B cell (primary cell): ENCODE measurements around the gene TBC1D22A. TPM values are rescaled to one million over a fixed set of nuclear protein-coding genes. Genes with fewer than 3 reads are reported as not detected.

ENCODE experiments used
- ATAC-seq: fragments of 200-7000 bp; cut with Tn5 transposase; one replicate; pipeline ENCODE4 v1.10.0; 2021; ENCODE audit warnings: low read depth, mild to moderate bottlenecking, moderate number of reproducible peaks, moderate library complexity
- CTCF ChIA-PET: fragments of 350-600 bp; sonication (Branson Sonifier 250); formaldehyde crosslinking; loops from one replicate; lab custom pipeline; 2021; ENCODE audit warnings: antibody characterized with exemption, inconsistent platforms; lab: Charles Lee
- POLR2A ChIA-PET: fragments of 350-600 bp; sonication (Branson Sonifier 250); formaldehyde crosslinking; loops from one replicate; lab custom pipeline; 2021; ENCODE audit warnings: antibody characterized with exemption; lab: Charles Lee
- DNase-seq: peaks from one replicate; pipeline ENCODE4 v3.0.0; 2013
- H2AFZ ChIP-seq: 2 replicates; pipeline ENCODE4 v1.6.1; 2012; ENCODE audit warnings: mild to moderate bottlenecking, low read depth, low read length; ENCODE audit not compliant: insufficient read depth, poor library complexity, severe bottlenecking
- H3K27ac ChIP-seq, 2 donors: 1 replicate in 1 of 2; 2 replicates in 1 of 2; pipeline ENCODE4 v1.5.1; 2012 to 2013; ENCODE audit warnings: low read length in 2 of 2, mild to moderate bottlenecking in 2 of 2, moderate library complexity in 1 of 2
- H3K27me3 ChIP-seq, 4 experiments: fragments of 200-600 bp in 1 of 4; sonication (generic) in 1 of 4; replicated peaks in 1 of 4; 1 replicate in 2 of 4; 2 replicates in 2 of 4; pipeline versions ENCODE4 v1.6.1 to v1.7.0; 2013 to 2016; ENCODE audit warnings: low read length in 3 of 4, mild to moderate bottlenecking in 2 of 4, mixed read lengths in 1 of 4, moderate library complexity in 1 of 4; ENCODE audit not compliant: insufficient read depth in 4 of 4, control insufficient read depth in 3 of 4; ENCODE audit errors: control extremely low read depth in 1 of 4
- H3K36me3 ChIP-seq, 2 experiments: replicated peaks in 1 of 2; 1 replicate in 1 of 2; 2 replicates in 1 of 2; pipeline versions ENCODE4 v1.6.1 to v1.7.1; 2013; ENCODE audit warnings: low read length in 1 of 2; ENCODE audit not compliant: insufficient read depth in 2 of 2, control insufficient read depth in 1 of 2; ENCODE audit errors: control extremely low read depth in 1 of 2, extremely low read depth in 1 of 2
- H3K4me1 ChIP-seq, 2 donors: fragments of 200-600 bp in 1 of 2; sonication (generic) in 1 of 2; 1 replicate in 1 of 2; 2 replicates in 1 of 2; pipeline versions ENCODE4 v1.5.1 to v1.6.1; 2013 to 2017; ENCODE audit warnings: low read length in 2 of 2; ENCODE audit not compliant: control insufficient read depth in 2 of 2, insufficient read depth in 2 of 2
- H3K4me2 ChIP-seq: replicated peaks from 2 replicates; pipeline ENCODE3; 2012; ENCODE audit warnings: mild to moderate bottlenecking, low read depth, low read length; ENCODE audit not compliant: poor library complexity, severe bottlenecking
- H3K4me3 ChIP-seq, 5 experiments: fragments of 200-600 bp in 1 of 5; sonication (generic) in 1 of 5; 1 replicate in 3 of 5; 2 replicates in 2 of 5; pipeline versions ENCODE4 v1.5.1 to v1.7.0; 2011 to 2016; ENCODE audit warnings: low read length in 4 of 5, mild to moderate bottlenecking in 4 of 5, low read depth in 2 of 5, control low read depth in 1 of 5, moderate library complexity in 1 of 5; ENCODE audit not compliant: insufficient read depth in 1 of 5; ENCODE audit errors: control extremely low read depth in 1 of 5, extremely low read depth in 1 of 5
- H3K79me2 ChIP-seq: fragments of 200-600 bp; sonication (generic); one replicate; pipeline ENCODE4 v1.6.0; 2016; ENCODE audit warnings: low read length; ENCODE audit not compliant: control insufficient read depth, insufficient read depth
- H3K9ac ChIP-seq: fragments of 200-600 bp; sonication (generic); 2 replicates; pipeline ENCODE4 v1.6.1; 2017; ENCODE audit warnings: mild to moderate bottlenecking, low read length, moderate library complexity
- H3K9me3 ChIP-seq, 3 donors: one replicate each; pipeline versions ENCODE4 v1.6.1 to v1.7.1; 2013; ENCODE audit warnings: low read length in 2 of 3; ENCODE audit not compliant: control insufficient read depth in 2 of 3, insufficient read depth in 1 of 3; ENCODE audit errors: control extremely low read depth in 1 of 3
- H4K20me1 ChIP-seq: 2 replicates; pipeline ENCODE4 v1.6.0; 2012; ENCODE audit warnings: mild to moderate bottlenecking, low read length; ENCODE audit not compliant: insufficient read depth, control insufficient read depth, poor library complexity, severe bottlenecking
- H3K27ac Mint-ChIP-seq: one replicate; pipeline ENCODE4 v1.8.0; 2021; ENCODE audit warnings: mixed read lengths
- H3K27me3 Mint-ChIP-seq: one replicate; pipeline ENCODE4 v1.8.0; 2021; ENCODE audit warnings: mixed read lengths
- H3K4me1 Mint-ChIP-seq: one replicate; pipeline ENCODE4 v1.8.0; 2021; ENCODE audit warnings: mixed read lengths
- H3K4me3 Mint-ChIP-seq: one replicate; pipeline ENCODE4 v1.8.0; 2021; ENCODE audit warnings: mixed read lengths
- H3K9me3 Mint-ChIP-seq: one replicate; pipeline ENCODE4 v1.8.0; 2022; ENCODE audit warnings: mixed read lengths; ENCODE audit not compliant: insufficient read depth
- CTCF ChIP-seq: fragments of 200-600 bp; IDR thresholded peaks from one replicate; pipeline ENCODE4 v1.8.0; 2022; ENCODE audit warnings: antibody characterized with exemption, mild to moderate bottlenecking
- EZH2 ChIP-seq: IDR thresholded peaks from 2 replicates; pipeline ENCODE4 v1.6.1; 2012; ENCODE audit warnings: borderline replicate concordance, low read depth, mild to moderate bottlenecking, moderate library complexity, low read length; ENCODE audit not compliant: insufficient read depth, poor library complexity, severe bottlenecking
- WGBS: methylation state at CpG from one replicate; pipeline ENCODE4 v1.1.5; 2013; ENCODE audit warnings: missing lambda C conversion rate; ENCODE audit not compliant: insufficient coverage; 5-methylcytosine and 5-hydroxymethylcytosine counted together
- intact Hi-C: fragments of 100-400 bp; cut with micrococcal nuclease; formaldehyde crosslinking; loops from one replicate; pipeline ENCODE4 v1.10.0; 2022
- polyA plus RNA-seq: library from polyadenylated mRNA; depleted of rRNA; stranded (reverse); fragments of >200 nt; gene quantifications from 2 replicates; pipeline ENCODE4 v1.2.3, GENCODE V29; 2012
- total RNA-seq, 2 donors: library from RNA; stranded (reverse); fragments of 120-200 nt in 1 of 2; gene quantifications; 1 replicate in 1 of 2; 2 replicates in 1 of 2; pipeline versions ENCODE4 v1.2.3 to v1.2.4, GENCODE V29; 2013 to 2022

TBC1D22A gene
- total and polyA plus RNA-seq, 2 donors (not counting 1 experiment from before 2014, with no cell fraction given): 73.8 to 128 TPM

DNA sequence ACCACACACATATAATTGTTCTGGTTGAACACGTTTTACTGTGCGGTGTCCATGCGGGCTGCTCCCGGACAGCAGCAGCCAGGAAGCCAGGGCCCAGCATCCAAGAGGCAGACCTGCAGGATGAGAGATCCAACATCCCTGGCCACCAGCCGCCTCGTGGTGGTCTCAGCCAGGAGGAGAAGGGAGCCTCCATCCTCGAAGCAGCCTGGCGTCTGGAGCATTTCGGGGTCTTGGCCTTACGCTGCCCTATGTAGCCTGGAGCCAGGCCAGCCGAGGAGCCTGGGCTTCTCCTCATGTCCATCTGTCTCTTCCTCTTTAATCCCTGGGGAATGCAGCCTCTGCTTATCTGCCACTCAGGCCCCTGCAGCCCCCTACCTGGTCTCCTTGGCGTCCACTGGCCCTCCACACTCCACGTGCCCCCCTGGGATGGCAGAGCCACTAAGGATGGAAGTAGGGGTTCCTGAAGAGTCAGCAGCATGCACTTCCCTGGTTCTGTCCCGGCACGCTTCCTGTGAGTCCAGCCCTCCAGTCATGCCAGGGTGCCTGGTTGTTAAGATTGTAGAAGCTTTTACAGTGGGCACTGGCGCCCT is 253.2 kb downstream of the TBC1D22A start:
- no peak overlapping the region for H3K27ac Mint-ChIP-seq
- Histone ChIP-seq H3K9ac (no peak overlapping the region), H3K36me3 (peaks cover 0 to 63% of the 10 kb centered on the region in 2 experiments), H3K4me3 (no peak overlapping the region), H3K9me3 (peaks cover 0 to 29% (median 9%) of the 10 kb centered on the region in 3 donors), H3K27ac (no peak overlapping the region), H2AFZ (no peak overlapping the region), H3K4me2 (no peak overlapping the region), H3K27me3 (no peaks in the 10 kb centered on the region), H3K4me1 (no peaks in the 10 kb centered on the region), H4K20me1 (peaks cover 100% of the 10 kb centered on the region), H3K79me2 (peaks cover 97% of the 10 kb centered on the region)
- POLR2A ChIA-PET: no interaction called here
- H3K9me3 Mint-ChIP-seq: peaks cover 2% of the 10 kb centered on the region
- no peak overlapping the region for H3K4me3 Mint-ChIP-seq
- intact Hi-C loops: no loop called here
- CTCF ChIA-PET: no interaction called here
- DNase-seq: no peak
- TF ChIP-seq EZH2 (no peak), CTCF (no peak)
- no peak for ATAC-seq
- WGBS: 98% methylated on average over 15 of the region's 16 CpGs
- peaks cover 12% of the 10 kb centered on the region for H3K4me1 Mint-ChIP-seq
- H3K27me3 Mint-ChIP-seq: no peaks in the 10 kb centered on the region

- Mint-ChIP-seq H3K9me3 (peaks cover 2% of the 10 kb centered on the region), H3K27ac (no peak overlapping the region), H3K27me3 (no peaks in the 10 kb centered on the region), H3K4me3 (no peak overlapping the region), H3K4me1 (peaks cover 10% of the 10 kb centered on the region)
- ATAC-seq: no peak
- DNase-seq: no peak
- ChIA-PET POLR2A (no interaction called here), CTCF (no interaction called here)
- H4K20me1 ChIP-seq: peaks cover 100% of the 10 kb centered on the region
- H3K9me3 ChIP-seq: peaks cover 0 to 39% (median 19%) of the 10 kb centered on the region in 3 donors
- no peak overlapping the region for H3K4me3 ChIP-seq
- WGBS: 98% methylated on average over 20 of the region's 22 CpGs
- intact Hi-C loops: no loop called here
- H3K4me2 ChIP-seq: no peak overlapping the region
- H3K27ac ChIP-seq: no peak overlapping the region
- H3K36me3 ChIP-seq: peaks cover 0 to 66% of the 10 kb centered on the region in 2 experiments
- H3K79me2 ChIP-seq: peaks cover 92% of the 10 kb centered on the region
- H3K27me3 ChIP-seq: no peaks in the 10 kb centered on the region
- no peak overlapping the region for H3K9ac ChIP-seq
- no peak overlapping the region for H2AFZ ChIP-seq
- no peaks in the 10 kb centered on the region for H3K4me1 ChIP-seq
- TF ChIP-seq CTCF (no peak), EZH2 (no peak)
Measured at GRCh38 chr22:47016631-47017030, 254.2 kb downstream of the TBC1D22A start.
